ENCODE results near the gene TC2N. TPM values are rescaled to one million over a fixed set of nuclear protein-coding genes. Genes with fewer than 3 reads are reported as not detected.

Gene TC2N
- total RNA-seq, 2 donors from 2014 or later: 37.2 to 75.8 TPM

DNA sequence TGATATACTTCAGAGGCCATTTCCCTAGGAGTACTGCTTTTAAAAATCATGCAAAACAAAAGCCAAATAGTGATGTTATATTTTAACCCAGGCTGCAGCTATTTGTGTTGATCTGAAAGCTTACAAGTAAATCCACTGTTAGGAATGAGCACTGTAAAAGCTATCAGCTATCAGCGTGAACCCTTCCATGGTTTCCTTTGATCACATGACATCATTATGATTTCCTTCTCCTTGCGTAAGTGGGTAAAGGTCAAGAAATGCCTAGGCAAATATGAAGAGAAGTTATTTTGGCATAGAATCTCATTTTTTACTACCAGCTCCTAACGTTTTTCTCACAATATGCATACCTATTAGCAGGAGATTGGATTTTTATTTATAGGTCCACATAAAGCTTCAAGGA, 86.9 kb downstream of the TC2N start:
- Histone ChIP-seq H3K4me3 (no peak overlapping the region), H3K9me3 (no peaks in the 10 kb centered on the region), H3K36me3 (no peaks in the 10 kb centered on the region), H3K27me3 (replicated peaks; ENCODE audit: insufficient read depth) (no peaks in the 10 kb centered on the region), H3K27ac (no peak overlapping the region), H3K4me1 (replicated peaks) (no peaks in the 10 kb centered on the region)
- DNase-seq (ENCODE audit: low spot score): no peak
- intact Hi-C loops (cut with DNase I): no loop called here
- TF ChIP-seq, protein P1, sequence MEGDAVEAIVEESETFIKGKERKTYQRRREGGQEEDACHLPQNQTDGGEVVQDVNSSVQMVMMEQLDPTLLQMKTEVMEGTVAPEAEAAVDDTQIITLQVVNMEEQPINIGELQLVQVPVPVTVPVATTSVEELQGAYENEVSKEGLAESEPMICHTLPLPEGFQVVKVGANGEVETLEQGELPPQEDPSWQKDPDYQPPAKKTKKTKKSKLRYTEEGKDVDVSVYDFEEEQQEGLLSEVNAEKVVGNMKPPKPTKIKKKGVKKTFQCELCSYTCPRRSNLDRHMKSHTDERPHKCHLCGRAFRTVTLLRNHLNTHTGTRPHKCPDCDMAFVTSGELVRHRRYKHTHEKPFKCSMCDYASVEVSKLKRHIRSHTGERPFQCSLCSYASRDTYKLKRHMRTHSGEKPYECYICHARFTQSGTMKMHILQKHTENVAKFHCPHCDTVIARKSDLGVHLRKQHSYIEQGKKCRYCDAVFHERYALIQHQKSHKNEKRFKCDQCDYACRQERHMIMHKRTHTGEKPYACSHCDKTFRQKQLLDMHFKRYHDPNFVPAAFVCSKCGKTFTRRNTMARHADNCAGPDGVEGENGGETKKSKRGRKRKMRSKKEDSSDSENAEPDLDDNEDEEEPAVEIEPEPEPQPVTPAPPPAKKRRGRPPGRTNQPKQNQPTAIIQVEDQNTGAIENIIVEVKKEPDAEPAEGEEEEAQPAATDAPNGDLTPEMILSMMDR (IDR thresholded peaks at IDR 0.05): no peak
- TF ChIP-seq POLR2A (IDR thresholded peaks at IDR 0.05): no peak
- no peak for TF ChIP-seq POLR2AphosphoS5 (IDR thresholded peaks at IDR 0.05)
- WGBS: 53% methylated on average over 3 of the region's 3 CpGs

- intact Hi-C loops (cut with DNase I): no loop called here
- no peaks in the 10 kb centered on the region for H3K4me1 ChIP-seq (replicated peaks)
- no peak for DNase-seq (ENCODE audit: low spot score)
- no peak for TF ChIP-seq POLR2AphosphoS5 (IDR thresholded peaks at IDR 0.05)
- TF ChIP-seq, protein P1 (IDR thresholded peaks at IDR 0.05): no peak
- TF ChIP-seq POLR2A (IDR thresholded peaks at IDR 0.05): no peak
- no peaks in the 10 kb centered on the region for H3K36me3 ChIP-seq
- 95% methylated on average over 2 of the region's 2 CpGs for WGBS
- H3K9me3 ChIP-seq: no peaks in the 10 kb centered on the region
- no peak overlapping the region for H3K27ac ChIP-seq
- H3K27me3 ChIP-seq (replicated peaks; ENCODE audit: insufficient read depth): no peaks in the 10 kb centered on the region
- H3K4me3 ChIP-seq: no peak overlapping the region
Measured at GRCh38 chr14:91778217-91778616, 89.1 kb downstream of the TC2N start.

GRCh38 chr14:91774140-91775096, 92.9 kb downstream of the TC2N start:
- WGBS: 71% methylated on average over 5 of the region's 5 CpGs
- Histone ChIP-seq H3K4me1 (replicated peaks) (peaks cover 3% of the 10 kb centered on the region), H3K27ac (no peak overlapping the region), H3K27me3 (replicated peaks; ENCODE audit: insufficient read depth) (no peaks in the 10 kb centered on the region), H3K36me3 (no peaks in the 10 kb centered on the region), H3K4me3 (no peak overlapping the region), H3K9me3 (no peaks in the 10 kb centered on the region)
- intact Hi-C loops (cut with DNase I): no loop called here
- DNase-seq (ENCODE audit: low spot score): no peak
- TF ChIP-seq POLR2A (IDR thresholded peaks at IDR 0.05) (no peak), POLR2AphosphoS5 (IDR thresholded peaks at IDR 0.05) (no peak)
- TF ChIP-seq, protein P1 (IDR thresholded peaks at IDR 0.05): no peak

GRCh38 chr14:91770185-91770584, 97.2 kb downstream of the TC2N start:
- intact Hi-C loops (cut with DNase I): no loop called here
- TF ChIP-seq POLR2AphosphoS5 (IDR thresholded peaks at IDR 0.05): peak; percentile 80
- TF ChIP-seq, protein P1 (IDR thresholded peaks at IDR 0.05): no peak
- 45% methylated on average over 2 of the region's 2 CpGs for WGBS
- peak; percentile 66 for DNase-seq (ENCODE audit: low spot score)
- Histone ChIP-seq H3K9me3 (no peaks in the 10 kb centered on the region), H3K27ac (no peak overlapping the region), H3K27me3 (replicated peaks; ENCODE audit: insufficient read depth) (no peaks in the 10 kb centered on the region), H3K36me3 (no peaks in the 10 kb centered on the region), H3K4me1 (replicated peaks) (peaks cover 3% of the 10 kb centered on the region), H3K4me3 (no peak overlapping the region)

Measured in prostate gland (tissue), 2 donors.